ENCODE measurements around the gene FAM228A. TPM values are rescaled to one million over a fixed set of nuclear protein-coding genes. Genes with fewer than 3 reads are reported as not detected.

The FAM228A gene
- total and polyA plus RNA-seq, 2 donors (not counting 3 experiments of a cell fraction or from before 2014, with no cell fraction given): 0.36 to 1.00 TPM

- ChIA-PET CTCF (interaction anchor here (0.9 kb wide), 1 partner anchor 283 kb away, joined by 4 read pairs; the partner anchor contains the start of gene ATAD2B), POLR2A (no interaction called here)
- H3K79me2 ChIP-seq (ENCODE audit: control insufficient read depth, insufficient read depth, low read length): no peaks in the 10 kb centered on the region
- TF ChIP-seq, protein P1, sequence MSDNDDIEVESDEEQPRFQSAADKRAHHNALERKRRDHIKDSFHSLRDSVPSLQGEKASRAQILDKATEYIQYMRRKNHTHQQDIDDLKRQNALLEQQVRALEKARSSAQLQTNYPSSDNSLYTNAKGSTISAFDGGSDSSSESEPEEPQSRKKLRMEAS (IDR thresholded peaks at IDR 0.05; ENCODE audit: insufficient read depth, insufficient read length): no peak
- TF ChIP-seq JUN (IDR thresholded peaks at IDR 0.05; ENCODE audit: borderline replicate concordance, insufficient read depth, insufficient read length, low read depth) (no peak), FOS (IDR thresholded peaks at IDR 0.05; ENCODE audit: borderline replicate concordance, insufficient read depth, low read length) (no peak), POLR2A (IDR thresholded peaks at IDR 0.05; ENCODE audit: low read depth, low read length) (no peak), POLR2AphosphoS5 (IDR thresholded peaks at IDR 0.05; ENCODE audit: insufficient read depth, low read depth, low read length) (no peak), MYC (IDR thresholded peaks at IDR 0.05; ENCODE audit: low read depth, low read length) (no peak), GATA2 (IDR thresholded peaks at IDR 0.05; ENCODE audit: insufficient read depth, insufficient read length, low read depth, low read length) (no peak), EZH2 (IDR thresholded peaks at IDR 0.05; ENCODE audit: borderline replicate concordance, low read depth, low read length, severe bottlenecking) (no peak)
- TF ChIP-seq, protein P2, sequence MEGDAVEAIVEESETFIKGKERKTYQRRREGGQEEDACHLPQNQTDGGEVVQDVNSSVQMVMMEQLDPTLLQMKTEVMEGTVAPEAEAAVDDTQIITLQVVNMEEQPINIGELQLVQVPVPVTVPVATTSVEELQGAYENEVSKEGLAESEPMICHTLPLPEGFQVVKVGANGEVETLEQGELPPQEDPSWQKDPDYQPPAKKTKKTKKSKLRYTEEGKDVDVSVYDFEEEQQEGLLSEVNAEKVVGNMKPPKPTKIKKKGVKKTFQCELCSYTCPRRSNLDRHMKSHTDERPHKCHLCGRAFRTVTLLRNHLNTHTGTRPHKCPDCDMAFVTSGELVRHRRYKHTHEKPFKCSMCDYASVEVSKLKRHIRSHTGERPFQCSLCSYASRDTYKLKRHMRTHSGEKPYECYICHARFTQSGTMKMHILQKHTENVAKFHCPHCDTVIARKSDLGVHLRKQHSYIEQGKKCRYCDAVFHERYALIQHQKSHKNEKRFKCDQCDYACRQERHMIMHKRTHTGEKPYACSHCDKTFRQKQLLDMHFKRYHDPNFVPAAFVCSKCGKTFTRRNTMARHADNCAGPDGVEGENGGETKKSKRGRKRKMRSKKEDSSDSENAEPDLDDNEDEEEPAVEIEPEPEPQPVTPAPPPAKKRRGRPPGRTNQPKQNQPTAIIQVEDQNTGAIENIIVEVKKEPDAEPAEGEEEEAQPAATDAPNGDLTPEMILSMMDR (IDR thresholded peaks at IDR 0.05; ENCODE audit: extremely low read depth in 1 of 2, insufficient read depth in 1 of 2, low read depth in 1 of 2, low read length in 2 of 2): no peak
- H3K4me2 ChIP-seq (ENCODE audit: insufficient read depth, low read length): no peak overlapping the region
- no peak for DNase-seq (ENCODE audit: low read depth, low spot score)
- no TSS peak for BruUV-seq (replicated peaks)
- no peak overlapping the region for H3K9ac ChIP-seq (replicated peaks; ENCODE audit: extremely low read depth, insufficient read depth, low read length)
- H2AFZ ChIP-seq (ENCODE audit: low read depth, low read length): no peak overlapping the region
- H3K4me1 ChIP-seq (ENCODE audit: control insufficient read depth, extremely low read depth, insufficient read depth, low read length): no peaks in the 10 kb centered on the region
- intact Hi-C loops (cut with micrococcal nuclease): no loop called here
- no peak overlapping the region for H3K4me3 ChIP-seq (replicated peaks in 1 of 3; ENCODE audit: insufficient read depth in 1 of 3, low read depth in 1 of 3, low read length in 3 of 3)
- H3K9me3 ChIP-seq (replicated peaks; ENCODE audit: control insufficient read depth, insufficient read depth, low read length): no peaks in the 10 kb centered on the region
- FAIRE-seq: no peak
- no peaks in the 10 kb centered on the region for H3K9me1 ChIP-seq (replicated peaks; ENCODE audit: control insufficient read depth, extremely low read depth, insufficient read depth, low read length)
- H3K27ac ChIP-seq (ENCODE audit: insufficient read depth, low read depth, low read length): no peak overlapping the region
- dilution Hi-C loops (cut with MboI; ENCODE audit: extremely low pct_ligation_motif_present, low sequenced_read_pairs): no loop called here
- no peaks in the 10 kb centered on the region for H4K20me1 ChIP-seq (replicated peaks; ENCODE audit: control insufficient read depth, extremely low read depth, insufficient read depth, low read length)
- no peaks in the 10 kb centered on the region for H3K27me3 ChIP-seq (ENCODE audit: control insufficient read depth in 2 of 2, insufficient read depth in 2 of 2, low read length in 2 of 2)
- peaks cover 6 to 46% of the 10 kb centered on the region in 2 experiments for H3K36me3 ChIP-seq (ENCODE audit: control insufficient read depth in 2 of 2, extremely low read depth in 1 of 2, insufficient read depth in 2 of 2, low read length in 2 of 2)
Measured at GRCh38 chr2:24210106-24210455, 35.2 kb downstream of the FAM228A start.
